Measurements from ENCODE around the gene COL5A2. TPM values are rescaled to one million over a fixed set of nuclear protein-coding genes. Genes with fewer than 3 reads are reported as not detected.

Gene COL5A2
- total RNA-seq, 2 experiments from 2014 or later = 3.1 to 4.7 TPM

DNA sequence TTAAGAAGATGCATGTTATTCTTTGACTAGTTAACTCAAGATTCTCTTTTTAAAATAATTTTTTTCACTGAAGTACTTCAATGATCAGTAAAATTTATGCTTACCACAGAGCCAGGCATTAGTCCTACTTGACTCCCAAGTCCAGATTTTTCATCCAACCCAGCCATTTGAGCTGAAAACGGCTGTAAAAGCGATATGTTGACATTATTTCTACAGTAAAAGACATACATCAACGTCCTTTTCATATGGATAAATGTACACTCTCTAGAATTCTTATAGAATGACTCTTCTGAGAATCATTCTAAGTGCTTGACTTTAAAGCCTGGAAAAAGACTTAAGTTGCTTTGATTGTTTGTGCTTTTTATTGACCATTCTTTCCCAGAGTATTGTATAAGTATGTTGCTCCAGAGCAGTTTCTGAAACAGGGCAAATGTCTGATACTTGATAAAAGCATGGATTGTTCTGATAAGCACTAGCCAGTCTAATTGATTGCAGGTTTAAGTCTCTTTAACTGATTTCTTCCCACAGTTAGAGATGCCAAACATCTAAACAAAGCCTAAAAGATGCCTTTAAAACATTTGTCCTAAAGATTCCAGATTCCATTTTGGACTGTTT lies 90.9 kb downstream of the COL5A2 start:
- H3K27me3 Mint-ChIP-seq (ENCODE audit: low read depth) = no peaks in the 10 kb centered on the region
- no peak overlapping the region for H3K27ac Mint-ChIP-seq
- no peak for DNase-seq
- H3K9me3 Mint-ChIP-seq = no peaks in the 10 kb centered on the region
- intact Hi-C loops (cut with micrococcal nuclease) = no loop called here
- H3K36me3 Mint-ChIP-seq (ENCODE audit: low read depth) = no peaks in the 10 kb centered on the region
- no peak overlapping the region for H3K4me3 Mint-ChIP-seq
- CTCF ChIA-PET = no interaction called here
- H3K4me1 Mint-ChIP-seq (ENCODE audit: low read depth) = peaks cover 7% of the 10 kb centered on the region

DNA sequence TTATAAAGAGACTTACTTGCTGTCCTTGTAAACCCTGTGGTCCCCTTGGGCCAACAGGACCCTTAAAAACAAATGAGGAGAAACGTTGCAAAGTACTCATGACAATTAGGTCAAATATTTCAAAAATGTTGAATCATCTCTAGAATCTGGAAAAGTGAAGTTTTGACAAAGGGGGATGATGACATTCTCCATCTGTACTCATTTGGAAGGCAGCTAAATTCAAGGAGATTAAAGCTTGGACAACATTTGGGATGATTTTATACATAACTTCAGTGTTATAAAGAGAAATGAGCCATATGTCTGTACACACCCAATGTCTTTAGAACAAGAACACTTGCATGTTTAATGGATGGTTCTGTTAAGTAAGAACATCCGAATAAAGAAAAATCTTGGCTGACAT lies 92.9 kb downstream of the COL5A2 start:
- no peaks in the 10 kb centered on the region for H3K9me3 Mint-ChIP-seq
- no peak overlapping the region for H3K4me3 Mint-ChIP-seq
- intact Hi-C loops (cut with micrococcal nuclease) = no loop called here
- no peaks in the 10 kb centered on the region for H3K27me3 Mint-ChIP-seq (ENCODE audit: low read depth)
- no peak for DNase-seq
- no peak overlapping the region for H3K27ac Mint-ChIP-seq
- peaks cover 7% of the 10 kb centered on the region for H3K4me1 Mint-ChIP-seq (ENCODE audit: low read depth)
- no peaks in the 10 kb centered on the region for H3K36me3 Mint-ChIP-seq (ENCODE audit: low read depth)
- CTCF ChIA-PET = no interaction called here

DNA sequence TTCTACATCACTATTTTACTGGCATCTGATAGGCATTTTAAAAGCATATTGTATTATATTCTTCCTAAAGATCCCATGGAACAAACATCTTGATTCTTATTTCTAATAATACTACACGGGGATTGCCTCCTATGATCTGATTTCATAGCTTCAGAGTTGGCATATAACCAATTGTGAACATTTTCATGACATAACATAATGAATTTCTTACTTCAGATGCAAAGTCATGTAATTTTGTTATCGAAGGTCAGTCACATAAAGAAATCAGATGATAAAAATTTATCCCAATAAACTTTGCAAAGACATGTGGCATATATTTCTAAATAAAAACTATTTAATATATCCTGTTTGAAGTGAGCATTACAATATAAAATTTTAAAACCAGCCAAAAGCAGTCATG lies 93.3 kb downstream of the COL5A2 start:
- CTCF ChIA-PET = no interaction called here
- intact Hi-C loops (cut with micrococcal nuclease) = no loop called here
- DNase-seq = no peak
- Mint-ChIP-seq H3K36me3 (ENCODE audit: low read depth) (no peaks in the 10 kb centered on the region), H3K27me3 (ENCODE audit: low read depth) (no peaks in the 10 kb centered on the region), H3K9me3 (no peaks in the 10 kb centered on the region), H3K4me3 (no peak overlapping the region), H3K4me1 (ENCODE audit: low read depth) (peaks cover 7% of the 10 kb centered on the region), H3K27ac (no peak overlapping the region)

DNA sequence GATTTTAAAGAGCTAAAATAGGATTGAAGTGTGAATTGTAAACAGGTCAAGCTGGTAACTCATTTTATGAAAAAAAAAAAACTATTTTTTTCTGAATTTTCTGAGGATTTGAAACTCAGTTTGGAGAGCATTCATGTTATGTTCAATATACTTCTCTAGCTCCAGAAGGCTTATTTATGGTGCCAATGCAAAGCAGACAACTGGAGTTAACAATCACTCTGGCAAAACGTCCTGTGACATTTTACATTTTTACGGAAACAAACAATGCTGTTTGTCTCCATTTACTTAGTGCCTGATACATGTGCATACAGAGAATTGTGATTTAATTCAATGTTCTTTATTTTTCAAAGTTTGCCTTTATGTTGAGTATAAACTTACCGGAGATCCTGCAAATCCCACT lies 96.0 kb downstream of the COL5A2 start:
- Mint-ChIP-seq H3K4me3 (no peak overlapping the region), H3K27me3 (ENCODE audit: low read depth) (no peaks in the 10 kb centered on the region), H3K4me1 (ENCODE audit: low read depth) (no peaks in the 10 kb centered on the region), H3K27ac (no peak overlapping the region), H3K36me3 (ENCODE audit: low read depth) (no peaks in the 10 kb centered on the region), H3K9me3 (no peaks in the 10 kb centered on the region)
- no peak for DNase-seq
- intact Hi-C loops (cut with micrococcal nuclease) = no loop called here
- CTCF ChIA-PET = interaction anchor here (1.5 kb wide), 1 partner anchor 11 kb away, joined by 11 read pairs; no protein-coding TSS in a partner anchor

DNA sequence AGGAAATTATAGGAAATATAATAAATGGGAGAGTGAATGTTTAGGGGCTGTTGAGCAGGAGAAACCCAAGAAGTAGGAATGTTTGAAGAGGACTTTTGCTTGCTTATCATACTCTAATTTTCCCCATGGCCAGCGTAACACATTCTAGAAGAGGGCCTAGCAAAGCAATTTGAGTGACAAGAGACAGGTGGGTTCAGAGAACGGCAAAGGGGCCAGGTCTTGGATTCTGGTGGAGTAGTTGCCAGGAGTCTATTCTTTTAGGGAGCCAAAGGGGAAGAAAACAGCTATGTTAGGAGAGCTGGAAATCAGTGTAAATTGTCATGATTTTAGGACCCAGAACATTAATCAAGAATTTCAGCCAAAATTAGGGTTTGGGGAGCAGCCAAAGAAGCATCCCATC lies 96.5 kb downstream of the COL5A2 start:
- CTCF ChIA-PET = interaction anchor here (0.9 to 1.5 kb wide), 2 partner anchors 11 to 527 kb away, joined by 3 to 11 read pairs; no protein-coding TSS in a partner anchor
- no peak overlapping the region for H3K27ac Mint-ChIP-seq
- intact Hi-C loops (cut with micrococcal nuclease) = no loop called here
- no peak overlapping the region for H3K4me3 Mint-ChIP-seq
- no peak for DNase-seq
- H3K9me3 Mint-ChIP-seq = no peaks in the 10 kb centered on the region
- no peaks in the 10 kb centered on the region for H3K27me3 Mint-ChIP-seq (ENCODE audit: low read depth)
- no peaks in the 10 kb centered on the region for H3K36me3 Mint-ChIP-seq (ENCODE audit: low read depth)
- no peaks in the 10 kb centered on the region for H3K4me1 Mint-ChIP-seq (ENCODE audit: low read depth)

DNA sequence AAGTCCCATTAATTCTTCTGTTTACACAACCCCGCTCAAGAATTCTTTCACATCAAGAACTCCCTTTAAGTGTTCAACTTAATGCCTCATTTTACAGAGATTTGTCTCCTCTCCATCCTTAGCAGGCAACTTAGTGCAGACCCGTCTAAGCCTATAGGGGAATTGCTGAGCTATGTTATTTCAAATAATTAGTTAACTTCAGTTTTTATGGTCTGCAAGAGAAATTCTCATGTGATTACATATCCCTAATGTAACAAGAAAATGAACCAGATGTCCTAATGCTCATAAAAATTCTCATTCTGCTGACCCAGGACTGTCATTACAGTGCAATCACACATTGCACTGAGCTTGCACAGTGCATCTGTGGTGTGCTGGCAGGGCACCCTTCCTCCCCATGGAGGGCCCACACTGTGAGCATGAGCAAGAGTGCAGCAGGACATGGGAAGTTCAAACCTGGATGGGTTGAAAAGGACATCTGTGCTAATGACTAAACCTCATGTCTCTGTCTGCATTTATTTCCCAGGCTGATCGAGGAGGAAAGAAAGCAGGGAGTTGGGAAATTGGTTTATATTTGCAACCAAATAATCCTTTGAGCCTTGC lies 97.1 kb downstream of the COL5A2 start:
- Mint-ChIP-seq H3K36me3 (ENCODE audit: low read depth) (no peaks in the 10 kb centered on the region), H3K27ac (no peak overlapping the region), H3K4me1 (ENCODE audit: low read depth) (no peaks in the 10 kb centered on the region), H3K27me3 (ENCODE audit: low read depth) (no peaks in the 10 kb centered on the region), H3K4me3 (no peak overlapping the region), H3K9me3 (no peaks in the 10 kb centered on the region)
- CTCF ChIA-PET = interaction anchor here (0.9 to 1.1 kb wide), 2 partner anchors 12 to 527 kb away, joined by 3 to 4 read pairs; no protein-coding TSS in a partner anchor
- intact Hi-C loops (cut with micrococcal nuclease) = no loop called here
- no peak for DNase-seq

DNA sequence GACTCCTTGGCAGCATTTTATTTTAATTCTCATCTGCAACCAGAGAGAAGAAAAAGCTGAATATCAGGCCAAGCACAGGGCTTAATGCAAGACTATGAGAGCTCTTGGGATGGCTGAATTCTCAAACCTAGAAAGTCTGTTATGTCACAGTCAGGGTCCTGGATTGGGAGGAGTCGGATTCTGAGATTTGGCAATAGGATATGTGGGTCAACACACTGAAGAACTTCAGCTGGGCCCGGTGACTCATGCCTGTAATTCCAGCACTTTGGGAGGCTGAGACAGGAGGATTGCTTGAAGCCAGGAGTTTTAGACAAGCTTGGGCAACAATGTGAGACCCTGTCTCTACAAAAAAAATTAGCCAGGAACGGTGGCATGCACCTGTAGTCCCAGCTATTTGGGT lies 103.0 kb downstream of the COL5A2 start:
- intact Hi-C loops (cut with micrococcal nuclease) = no loop called here
- peaks cover 4% of the 10 kb centered on the region for H3K36me3 Mint-ChIP-seq (ENCODE audit: low read depth)
- CTCF ChIA-PET = interaction anchor here (0.9 kb wide), 1 partner anchor 18 kb away, joined by 3 read pairs; no protein-coding TSS in a partner anchor

DNA sequence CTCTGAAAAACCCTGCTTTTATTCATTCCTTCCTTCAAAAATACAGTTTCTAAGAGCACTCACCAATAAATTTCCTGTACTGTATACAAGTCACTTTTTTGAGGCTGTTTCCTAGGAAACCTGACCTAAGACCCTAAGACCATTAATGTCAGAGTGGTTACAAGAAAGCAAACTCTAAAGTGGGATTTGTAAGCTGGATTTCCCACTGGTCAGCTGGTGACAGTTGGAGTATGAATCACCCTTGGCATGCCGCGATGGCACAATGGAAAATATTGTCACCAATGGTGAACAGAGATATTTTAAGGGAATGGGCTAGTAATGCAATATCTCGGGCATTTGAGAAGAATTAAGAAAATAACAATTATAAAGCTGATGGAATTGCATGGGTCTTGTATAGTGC lies 103.4 kb downstream of the COL5A2 start:
- no peak for DNase-seq
- H3K4me3 Mint-ChIP-seq = no peak overlapping the region
- intact Hi-C loops (cut with micrococcal nuclease) = no loop called here
- no peaks in the 10 kb centered on the region for H3K27me3 Mint-ChIP-seq (ENCODE audit: low read depth)
- CTCF ChIA-PET = no interaction called here
- H3K9me3 Mint-ChIP-seq = no peaks in the 10 kb centered on the region
- no peak overlapping the region for H3K27ac Mint-ChIP-seq
- peaks cover 4% of the 10 kb centered on the region for H3K36me3 Mint-ChIP-seq (ENCODE audit: low read depth)
- no peaks in the 10 kb centered on the region for H3K4me1 Mint-ChIP-seq (ENCODE audit: low read depth)

More for the DNA sequence above, 103.0 kb downstream of the COL5A2 start:
- no peaks in the 10 kb centered on the region for H3K27me3 Mint-ChIP-seq (ENCODE audit: low read depth)
- H3K27ac Mint-ChIP-seq = no peak overlapping the region
- H3K9me3 Mint-ChIP-seq = no peaks in the 10 kb centered on the region
- H3K4me3 Mint-ChIP-seq = no peak overlapping the region
- no peaks in the 10 kb centered on the region for H3K4me1 Mint-ChIP-seq (ENCODE audit: low read depth)
- DNase-seq = no peak

DNA sequence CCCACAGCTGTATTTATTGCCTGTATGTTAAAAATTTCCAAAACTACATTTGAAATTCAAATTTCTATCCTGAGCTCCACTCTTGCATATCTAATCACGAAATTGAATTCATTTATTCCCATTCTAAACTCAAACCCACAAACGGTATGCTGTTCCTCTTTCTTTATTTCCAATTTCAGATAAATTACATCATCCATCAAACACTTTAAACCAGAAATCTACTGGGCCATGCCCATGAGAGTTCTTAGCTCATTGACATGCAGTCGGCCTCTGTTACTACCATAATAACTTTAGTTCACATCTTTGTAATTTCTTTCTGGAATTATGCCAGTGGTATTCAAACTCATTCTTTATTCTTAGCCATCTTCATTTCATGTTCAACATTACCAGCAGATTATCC lies 105.1 kb downstream of the COL5A2 start:
- CTCF ChIA-PET = no interaction called here
- Mint-ChIP-seq H3K4me3 (no peak overlapping the region), H3K36me3 (ENCODE audit: low read depth) (peaks cover 4% of the 10 kb centered on the region), H3K9me3 (no peaks in the 10 kb centered on the region), H3K4me1 (ENCODE audit: low read depth) (no peaks in the 10 kb centered on the region), H3K27me3 (ENCODE audit: low read depth) (no peaks in the 10 kb centered on the region), H3K27ac (no peak overlapping the region)
- no peak for DNase-seq
- intact Hi-C loops (cut with micrococcal nuclease) = no loop called here

DNA sequence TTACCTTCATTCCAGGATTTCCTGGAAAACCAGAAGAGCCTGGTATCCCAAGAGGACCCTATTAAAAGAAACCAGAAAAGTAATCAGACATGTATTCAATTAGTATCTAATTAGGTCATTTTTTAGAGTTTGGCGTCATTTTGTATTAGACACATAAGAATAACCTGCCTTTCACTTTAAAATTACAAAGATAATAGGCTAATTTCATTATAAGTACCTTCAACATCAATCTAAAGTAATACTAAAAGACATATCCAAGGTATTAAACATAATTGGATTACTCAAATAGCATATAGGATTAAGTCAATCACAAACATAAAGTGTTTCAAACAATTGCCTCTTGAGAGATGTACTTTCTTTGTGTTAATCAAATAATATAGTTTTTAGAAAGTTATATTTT lies 107.5 kb downstream of the COL5A2 start:
- DNase-seq = no peak
- intact Hi-C loops (cut with micrococcal nuclease) = no loop called here
- H3K4me3 Mint-ChIP-seq = no peak overlapping the region
- no peaks in the 10 kb centered on the region for H3K4me1 Mint-ChIP-seq (ENCODE audit: low read depth)
- no peaks in the 10 kb centered on the region for H3K9me3 Mint-ChIP-seq
- no peak overlapping the region for H3K27ac Mint-ChIP-seq
- peaks cover 1% of the 10 kb centered on the region for H3K36me3 Mint-ChIP-seq (ENCODE audit: low read depth)
- no peaks in the 10 kb centered on the region for H3K27me3 Mint-ChIP-seq (ENCODE audit: low read depth)
- CTCF ChIA-PET = no interaction called here

DNA sequence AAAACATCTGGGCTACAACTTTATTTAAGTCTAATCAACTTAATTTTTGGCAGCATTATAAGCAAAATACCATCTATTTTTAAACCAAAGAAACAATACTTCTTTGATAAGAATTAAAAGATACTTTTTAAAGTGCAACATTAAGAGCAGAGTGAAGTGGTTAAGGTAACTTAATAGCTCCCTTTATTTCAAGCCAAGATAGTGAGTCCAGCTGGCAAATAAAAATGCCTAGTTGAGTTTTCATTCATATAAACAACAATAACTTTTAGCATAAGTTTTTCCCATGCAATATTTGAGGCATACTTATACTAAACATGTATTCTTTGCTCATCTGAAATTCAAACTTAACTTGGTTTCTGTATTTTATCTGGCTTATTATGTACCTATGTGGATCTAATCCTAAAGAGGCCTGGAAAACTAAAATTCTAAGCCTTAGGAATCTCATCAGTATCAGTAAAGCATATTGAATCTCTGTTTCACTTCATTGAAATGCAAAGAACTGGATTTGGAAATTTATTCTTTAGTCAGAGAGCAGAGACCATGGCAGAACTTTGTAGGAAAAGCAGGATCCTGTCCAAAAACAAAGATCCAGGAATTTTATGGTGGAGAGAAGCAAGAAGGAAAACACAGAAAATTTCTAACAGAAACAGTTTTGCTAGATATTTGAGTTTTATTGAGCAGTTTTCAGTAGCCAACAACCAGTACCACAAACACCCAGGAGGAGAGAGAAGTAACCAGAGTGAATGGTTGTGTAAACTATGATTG lies 109.5 kb downstream of the COL5A2 start:
- Mint-ChIP-seq H3K4me1 (ENCODE audit: low read depth) (no peaks in the 10 kb centered on the region), H3K9me3 (no peaks in the 10 kb centered on the region), H3K36me3 (ENCODE audit: low read depth) (no peaks in the 10 kb centered on the region), H3K4me3 (no peak overlapping the region), H3K27me3 (ENCODE audit: low read depth) (no peaks in the 10 kb centered on the region), H3K27ac (no peak overlapping the region)
- CTCF ChIA-PET = no interaction called here
- no peak for DNase-seq
- intact Hi-C loops (cut with micrococcal nuclease) = no loop called here

DNA sequence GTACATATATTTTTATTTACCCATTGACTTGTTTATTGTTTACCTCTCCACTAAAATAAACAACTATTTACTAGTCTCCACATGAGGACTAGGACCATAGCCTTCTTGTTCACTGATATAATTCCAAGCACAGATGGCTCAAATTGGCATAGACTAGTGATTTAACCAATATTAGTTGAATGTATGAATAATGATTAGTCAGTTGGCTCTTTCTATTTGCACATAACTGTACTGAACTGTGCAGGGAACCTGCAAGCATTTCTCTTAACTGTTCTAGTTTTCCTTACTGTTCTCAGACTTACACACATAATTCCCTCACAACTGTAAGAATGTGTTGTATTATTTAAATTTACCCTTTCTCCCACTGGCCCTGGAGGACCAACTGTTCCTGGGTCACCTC lies 113.5 kb downstream of the COL5A2 start:
- intact Hi-C loops (cut with micrococcal nuclease) = no loop called here
- no peaks in the 10 kb centered on the region for H3K36me3 Mint-ChIP-seq (ENCODE audit: low read depth)
- H3K27me3 Mint-ChIP-seq (ENCODE audit: low read depth) = no peaks in the 10 kb centered on the region
- H3K4me3 Mint-ChIP-seq = no peak overlapping the region
- no peaks in the 10 kb centered on the region for H3K9me3 Mint-ChIP-seq
- no peak overlapping the region for H3K27ac Mint-ChIP-seq
- no peak for DNase-seq
- CTCF ChIA-PET = interaction anchor here (0.6 kb wide), 1 partner anchor 1473 kb away, joined by 3 read pairs; no protein-coding TSS in a partner anchor
- H3K4me1 Mint-ChIP-seq (ENCODE audit: low read depth) = no peaks in the 10 kb centered on the region

Measured in activated naive CD4-positive, alpha-beta T cell treated with anti-CD3 and anti-CD28 coated beads for 36 hours (primary cell).